HFF-Myc (cell line): Measurements from ENCODE around the gene HTRA1.

Experiments used
- DNase-seq: peaks from one replicate; pipeline ENCODE4 v3.0.0-alpha.2; 2011; ENCODE audit warnings: low read depth; ENCODE audit errors: extremely low read depth
- H3K4me3 ChIP-seq: replicated peaks from 2 replicates; pipeline ENCODE4 v1.5.1; 2011; ENCODE audit warnings: low read depth, mild to moderate bottlenecking, control low read depth, low read length
- TF ChIP-seq, protein P1 (sequence below): IDR thresholded peaks from 2 replicates; pipeline ENCODE4 v1.5.1; 2012; ENCODE audit warnings: mild to moderate bottlenecking, low read depth, low read length, control low read depth; ENCODE audit errors: missing control alignments

HTRA1 gene

DNA sequence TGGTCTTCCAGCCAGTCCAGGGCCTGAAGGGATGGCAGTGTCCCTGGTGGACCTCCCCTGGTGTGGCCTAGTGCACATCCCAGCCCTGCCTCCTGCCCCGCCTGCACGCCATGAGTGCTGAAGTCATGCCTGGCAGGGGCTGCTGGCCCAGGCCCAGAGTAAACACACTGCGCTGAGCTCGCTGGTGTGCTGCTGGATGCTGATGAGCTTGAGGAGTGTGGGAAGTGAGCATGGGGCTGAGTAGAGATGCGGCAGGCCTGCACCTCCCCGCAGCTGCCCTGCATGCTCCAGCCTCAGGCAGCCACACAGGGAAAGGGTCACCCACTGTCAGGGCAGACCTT lies 43.2 kb downstream of the HTRA1 start:
- H3K4me3 ChIP-seq: no peak overlapping the region
- no peak for DNase-seq
- TF ChIP-seq, protein P1, sequence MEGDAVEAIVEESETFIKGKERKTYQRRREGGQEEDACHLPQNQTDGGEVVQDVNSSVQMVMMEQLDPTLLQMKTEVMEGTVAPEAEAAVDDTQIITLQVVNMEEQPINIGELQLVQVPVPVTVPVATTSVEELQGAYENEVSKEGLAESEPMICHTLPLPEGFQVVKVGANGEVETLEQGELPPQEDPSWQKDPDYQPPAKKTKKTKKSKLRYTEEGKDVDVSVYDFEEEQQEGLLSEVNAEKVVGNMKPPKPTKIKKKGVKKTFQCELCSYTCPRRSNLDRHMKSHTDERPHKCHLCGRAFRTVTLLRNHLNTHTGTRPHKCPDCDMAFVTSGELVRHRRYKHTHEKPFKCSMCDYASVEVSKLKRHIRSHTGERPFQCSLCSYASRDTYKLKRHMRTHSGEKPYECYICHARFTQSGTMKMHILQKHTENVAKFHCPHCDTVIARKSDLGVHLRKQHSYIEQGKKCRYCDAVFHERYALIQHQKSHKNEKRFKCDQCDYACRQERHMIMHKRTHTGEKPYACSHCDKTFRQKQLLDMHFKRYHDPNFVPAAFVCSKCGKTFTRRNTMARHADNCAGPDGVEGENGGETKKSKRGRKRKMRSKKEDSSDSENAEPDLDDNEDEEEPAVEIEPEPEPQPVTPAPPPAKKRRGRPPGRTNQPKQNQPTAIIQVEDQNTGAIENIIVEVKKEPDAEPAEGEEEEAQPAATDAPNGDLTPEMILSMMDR: no peak

DNA sequence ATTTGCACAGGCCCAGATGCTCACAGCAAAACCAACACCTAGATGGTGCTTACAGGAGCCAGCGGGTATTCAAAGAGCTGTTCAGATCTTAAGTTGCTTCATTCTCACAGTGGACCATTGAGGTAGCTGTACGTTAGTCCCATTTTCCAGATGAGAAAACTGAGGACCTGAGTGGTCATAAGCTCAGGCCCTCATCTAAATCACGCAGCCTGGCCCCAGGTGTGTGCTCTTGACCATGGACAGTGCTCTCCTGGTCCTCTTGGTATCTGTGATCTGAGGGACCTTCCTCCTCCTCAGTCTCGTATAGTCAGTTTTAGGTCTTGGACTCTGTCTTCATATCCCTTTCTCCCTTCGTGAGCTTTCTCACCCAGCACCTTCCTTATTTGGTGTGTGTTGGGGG lies 43.7 kb downstream of the HTRA1 start:
- no peak overlapping the region for H3K4me3 ChIP-seq
- TF ChIP-seq, protein P1: no peak
- no peak for DNase-seq

DNA sequence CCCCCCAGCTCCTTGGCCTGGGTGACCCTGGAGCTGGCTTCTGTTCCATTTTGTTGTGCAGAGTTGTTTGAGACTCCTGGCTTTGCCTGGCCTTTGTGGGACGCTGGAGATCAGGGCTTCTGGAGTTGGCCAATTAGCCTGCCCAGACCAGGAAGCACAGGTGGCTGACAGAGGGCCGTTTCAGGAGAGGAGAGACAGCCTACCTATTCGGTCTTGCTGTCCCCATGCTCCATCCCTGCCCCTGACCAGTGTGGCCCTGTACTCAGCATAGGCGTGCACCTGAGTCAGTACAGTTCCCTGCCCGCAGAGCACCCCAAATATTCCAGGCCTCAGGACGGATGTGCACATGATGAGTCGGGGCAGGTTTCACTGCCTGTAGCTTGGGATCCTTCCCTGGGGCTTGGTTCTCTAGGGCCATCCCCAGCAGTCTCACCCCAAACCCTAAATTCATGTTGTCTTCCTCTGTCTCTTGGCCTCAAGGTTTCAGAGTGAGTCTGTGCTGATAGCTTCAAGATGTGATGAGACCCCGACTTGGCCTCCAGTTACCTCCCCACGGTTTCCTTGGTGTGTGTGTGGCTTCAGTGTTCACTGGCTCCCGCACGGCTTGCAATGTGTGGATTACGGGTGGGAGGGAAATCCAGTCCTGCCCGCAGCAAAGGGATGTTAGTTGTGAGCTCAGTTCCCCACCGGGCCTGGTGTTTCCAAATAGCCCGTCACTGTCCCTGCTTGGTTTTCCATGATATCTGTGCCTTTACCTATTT lies 44.7 kb downstream of the HTRA1 start:
- no peak overlapping the region for H3K4me3 ChIP-seq
- TF ChIP-seq, protein P1: no peak
- DNase-seq: no peak

DNA sequence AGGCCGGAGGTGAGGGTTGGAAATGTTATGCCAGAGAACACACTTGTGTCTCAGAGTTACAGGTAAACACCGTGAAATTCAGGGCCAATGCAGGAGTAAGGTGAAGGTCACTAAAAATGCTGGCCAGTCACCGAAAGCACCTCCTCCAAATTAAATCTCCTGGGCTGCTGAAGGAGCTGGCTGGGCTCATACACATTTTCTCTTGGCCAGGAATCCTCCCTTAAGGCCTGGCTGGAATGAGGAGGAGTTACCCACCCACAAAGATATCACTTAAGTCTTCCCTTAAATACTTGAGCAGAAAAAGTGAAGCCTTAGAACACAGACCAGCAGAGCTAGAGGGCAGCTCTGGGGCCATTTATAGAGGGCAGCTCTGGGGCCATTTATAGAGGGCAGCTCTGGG lies 46.3 kb downstream of the HTRA1 start:
- TF ChIP-seq, protein P1: no peak
- DNase-seq: no peak
- no peak overlapping the region for H3K4me3 ChIP-seq

DNA sequence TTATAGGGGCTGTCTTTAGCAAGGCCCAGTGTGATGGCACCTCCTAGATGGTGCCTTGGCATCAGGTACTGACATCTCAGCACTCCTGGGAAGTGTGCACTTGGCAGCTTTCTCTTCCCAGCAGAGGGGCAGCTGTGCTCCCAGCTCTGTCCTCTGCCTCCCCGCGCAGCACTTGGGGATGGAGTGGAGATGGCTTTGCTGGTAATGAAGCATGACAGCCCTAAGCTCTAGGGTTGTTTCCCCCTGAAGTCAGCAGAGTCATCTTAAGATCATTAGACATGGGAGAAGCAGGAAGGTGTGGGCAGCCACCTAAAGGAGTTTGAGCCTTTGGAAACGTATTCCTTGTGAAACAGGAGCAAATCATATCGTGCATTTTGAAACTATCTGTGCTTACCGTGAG lies 46.7 kb downstream of the HTRA1 start:
- TF ChIP-seq, protein P1: no peak
- no peak for DNase-seq
- H3K4me3 ChIP-seq: no peak overlapping the region

DNA sequence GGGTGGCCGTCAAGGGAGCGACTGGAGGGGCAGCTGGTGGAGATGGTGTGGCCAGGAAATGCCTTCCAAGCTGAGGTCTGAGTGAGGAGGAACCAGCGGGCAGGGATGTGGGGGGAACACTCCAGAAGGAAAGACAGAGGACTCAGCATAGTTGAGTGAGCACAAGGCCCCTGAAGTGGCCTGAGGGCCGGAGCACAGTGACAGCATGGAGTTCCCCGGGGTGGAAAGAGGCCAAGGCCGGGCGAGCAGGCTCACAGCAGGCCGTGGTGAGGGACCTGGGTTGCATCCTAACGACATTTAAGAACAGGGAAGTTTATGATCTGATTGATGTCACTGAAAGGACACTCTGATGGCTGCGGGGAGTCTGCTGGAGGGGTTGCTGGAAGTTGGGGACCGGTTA lies 48.0 kb downstream of the HTRA1 start:
- H3K4me3 ChIP-seq: no peak overlapping the region
- no peak for DNase-seq
- TF ChIP-seq, protein P1: no peak

DNA sequence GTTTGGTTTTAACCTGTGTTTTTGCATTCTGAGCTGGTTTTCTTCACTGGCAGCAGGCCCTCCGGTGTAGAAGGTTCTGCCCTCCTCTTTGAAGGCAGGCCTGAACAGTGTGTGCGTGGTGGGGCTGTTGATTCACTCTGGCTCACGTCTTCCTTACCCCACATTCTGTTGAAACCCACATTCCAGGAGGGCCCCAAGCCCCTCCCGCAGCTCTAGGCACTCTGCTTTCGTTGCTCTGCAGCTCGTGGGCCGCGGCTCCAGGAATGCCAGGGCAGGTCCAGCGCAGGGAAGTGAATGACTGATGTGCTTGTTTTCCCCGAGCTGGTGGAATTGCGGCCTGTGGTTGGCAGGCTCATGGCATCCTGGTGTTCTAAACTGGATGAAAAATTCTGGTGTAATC lies 49.0 kb downstream of the HTRA1 start:
- DNase-seq: no peak
- TF ChIP-seq, protein P1: no peak
- no peak overlapping the region for H3K4me3 ChIP-seq
